ENCODE data around the gene RGS2. TPM values are rescaled to one million over a fixed set of nuclear protein-coding genes. Genes with fewer than 3 reads are reported as not detected.

The RGS2 gene
- polyA plus RNA-seq, 1 of the 3 experiments (the other 2 are of a cell fraction), result 47.1 TPM

GRCh38 chr1:192759104-192759503, 49.7 kb upstream of the RGS2 start:
- Histone ChIP-seq H3K36me3 (replicated peaks in 1 of 2; ENCODE audit: control insufficient read depth in 1 of 2, insufficient read depth in 2 of 2, low read length in 1 of 2) (no peaks in the 10 kb centered on the region), H3K4me2 (no peak overlapping the region), H3K9me3 (no peaks in the 10 kb centered on the region), H3K79me2 (ENCODE audit: insufficient read depth) (no peaks in the 10 kb centered on the region), H3K9ac (no peak overlapping the region), H3F3A (replicated peaks; ENCODE audit: insufficient read depth) (peaks cover 20% of the 10 kb centered on the region), H2AFZ (ENCODE audit: low read depth) (no peak overlapping the region), H3K4me1 (ENCODE audit: control insufficient read depth in 1 of 2, insufficient read depth in 2 of 2, low read depth in 1 of 2, low read length in 1 of 2) (peaks cover 0 to 11% of the 10 kb centered on the region in 2 experiments; a peak in 1 of 4 replicates), H4K20me1 (ENCODE audit: insufficient read depth) (no peaks in the 10 kb centered on the region), H3K27ac (ENCODE audit: low read depth in 2 of 2, low read length in 1 of 2) (no peak overlapping the region), H3K4me3 (ENCODE audit: low read depth in 2 of 2, low read length in 1 of 2) (no peak overlapping the region), H3K9me2 (no peaks in the 10 kb centered on the region), H3K27me3 (ENCODE audit: insufficient read depth) (no peaks in the 10 kb centered on the region)
- TF ChIP-seq TEAD4 (IDR thresholded peaks at IDR 0.05; ENCODE audit: borderline replicate concordance, insufficient read depth) (no peak), ELF1 (IDR thresholded peaks at IDR 0.05) (no peak), JUND (IDR thresholded peaks at IDR 0.05) (no peak), FOXJ3 (CRISPR knock-in tag; IDR thresholded peaks at IDR 0.05) (no peak), RXRA (IDR thresholded peaks at IDR 0.05; ENCODE audit: borderline replicate concordance, low read depth) (no peak), NRF1 (IDR thresholded peaks at IDR 0.05; ENCODE audit: low read depth, low read length) (no peak), MEF2A (IDR thresholded peaks at IDR 0.05; ENCODE audit: borderline replicate concordance, low read depth) (no peak), NFIC (IDR thresholded peaks at IDR 0.05; ENCODE audit: borderline replicate concordance) (no peak), TAF1 (IDR thresholded peaks at IDR 0.05; ENCODE audit: borderline replicate concordance, low read depth, low read length) (no peak), GATA2 (CRISPR knock-in tag; IDR thresholded peaks at IDR 0.05) (no peak), GABPA (IDR thresholded peaks at IDR 0.05; ENCODE audit: low read depth) (no peak), RCOR1 (IDR thresholded peaks at IDR 0.05; ENCODE audit: low read length) (no peak), IRF3 (IDR thresholded peaks at IDR 0.05; ENCODE audit: low read depth, low read length) (no peak), RFX5 (IDR thresholded peaks at IDR 0.05; ENCODE audit: low read length) (no peak), FOSL2 (IDR thresholded peaks at IDR 0.05; ENCODE audit: borderline replicate concordance, low read depth) (no peak)
- TF ChIP-seq, protein P1, sequence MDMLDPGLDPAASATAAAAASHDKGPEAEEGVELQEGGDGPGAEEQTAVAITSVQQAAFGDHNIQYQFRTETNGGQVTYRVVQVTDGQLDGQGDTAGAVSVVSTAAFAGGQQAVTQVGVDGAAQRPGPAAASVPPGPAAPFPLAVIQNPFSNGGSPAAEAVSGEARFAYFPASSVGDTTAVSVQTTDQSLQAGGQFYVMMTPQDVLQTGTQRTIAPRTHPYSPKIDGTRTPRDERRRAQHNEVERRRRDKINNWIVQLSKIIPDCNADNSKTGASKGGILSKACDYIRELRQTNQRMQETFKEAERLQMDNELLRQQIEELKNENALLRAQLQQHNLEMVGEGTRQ (IDR thresholded peaks at IDR 0.05; ENCODE audit: borderline replicate concordance, low read depth, low read length), result no peak
- TF ChIP-seq, protein P2, sequence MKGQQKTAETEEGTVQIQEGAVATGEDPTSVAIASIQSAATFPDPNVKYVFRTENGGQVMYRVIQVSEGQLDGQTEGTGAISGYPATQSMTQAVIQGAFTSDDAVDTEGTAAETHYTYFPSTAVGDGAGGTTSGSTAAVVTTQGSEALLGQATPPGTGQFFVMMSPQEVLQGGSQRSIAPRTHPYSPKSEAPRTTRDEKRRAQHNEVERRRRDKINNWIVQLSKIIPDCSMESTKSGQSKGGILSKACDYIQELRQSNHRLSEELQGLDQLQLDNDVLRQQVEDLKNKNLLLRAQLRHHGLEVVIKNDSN (IDR thresholded peaks at IDR 0.05; ENCODE audit: borderline replicate concordance, low read depth), result no peak
- TF ChIP-seq, protein P3, sequence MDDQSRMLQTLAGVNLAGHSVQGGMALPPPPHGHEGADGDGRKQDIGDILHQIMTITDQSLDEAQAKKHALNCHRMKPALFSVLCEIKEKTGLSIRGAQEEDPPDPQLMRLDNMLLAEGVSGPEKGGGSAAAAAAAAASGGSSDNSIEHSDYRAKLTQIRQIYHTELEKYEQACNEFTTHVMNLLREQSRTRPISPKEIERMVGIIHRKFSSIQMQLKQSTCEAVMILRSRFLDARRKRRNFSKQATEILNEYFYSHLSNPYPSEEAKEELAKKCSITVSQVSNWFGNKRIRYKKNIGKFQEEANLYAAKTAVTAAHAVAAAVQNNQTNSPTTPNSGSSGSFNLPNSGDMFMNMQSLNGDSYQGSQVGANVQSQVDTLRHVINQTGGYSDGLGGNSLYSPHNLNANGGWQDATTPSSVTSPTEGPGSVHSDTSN (IDR thresholded peaks at IDR 0.05), result no peak
- WGBS (ENCODE audit: low lambda C conversion rate), result 97% methylated on average over 1 of the region's 1 CpG
- POLR2A ChIA-PET, result no interaction called here
- CTCF ChIA-PET, result no interaction called here
- no peak for DNase-seq
